GM12878 (cell line): ENCODE data around the gene ZDHHC19. TPM values are rescaled to one million over a fixed set of nuclear protein-coding genes. Genes with fewer than 3 reads are reported as not detected.

Source experiments
- CREB1 ChIP-seq: IDR thresholded peaks from 2 replicates; pipeline ENCODE4 v1.6.1; 2012; ENCODE audit warnings: low read depth, mild to moderate bottlenecking, inconsistent platforms
- EED ChIP-seq: sonication (generic); IDR thresholded peaks from 2 replicates; pipeline ENCODE4 v1.6.1; 2016; ENCODE audit warnings: antibody characterized with exemption, low read depth
- EZH2 ChIP-seq: IDR thresholded peaks from 2 replicates; pipeline ENCODE4 v1.6.1; 2012; ENCODE audit warnings: low read depth, mild to moderate bottlenecking, control low read depth, inconsistent platforms, low read length, borderline replicate concordance; ENCODE audit not compliant: control insufficient read depth
- IKZF2 ChIP-seq, 2 experiments: fragments of 450-650 bp; IDR thresholded peaks; 2 replicates each; pipeline ENCODE4 v1.6.1; 2017; ENCODE audit warnings: mild to moderate bottlenecking in 2 of 2, moderate library complexity in 2 of 2
- IRF4 ChIP-seq: IDR thresholded peaks from 2 replicates; pipeline ENCODE4 v1.6.1; 2011; ENCODE audit warnings: low read depth, low read length
- NBN ChIP-seq: fragments of 450-650 bp; IDR thresholded peaks from 2 replicates; pipeline ENCODE4 v1.6.1; 2016
- NR2C2 ChIP-seq: IDR thresholded peaks from 2 replicates; pipeline ENCODE4 v1.6.1; 2011; ENCODE audit warnings: borderline replicate concordance, low read depth; ENCODE audit not compliant: control insufficient read depth, insufficient read length
- PAX5 ChIP-seq: IDR thresholded peaks from 2 replicates; pipeline ENCODE4 v1.6.1; 2011; ENCODE audit warnings: low read depth, low read length, borderline replicate concordance
- PML ChIP-seq: IDR thresholded peaks from 2 replicates; pipeline ENCODE4 v1.6.1; 2012; ENCODE audit warnings: low read length, inconsistent platforms
- POU2F2 ChIP-seq: IDR thresholded peaks from 3 replicates; pipeline ENCODE4 v1.6.1; 2011; ENCODE audit warnings: low read depth, mild to moderate bottlenecking, low read length, borderline replicate concordance
- RB1 ChIP-seq: fragments of 450-650 bp; formaldehyde crosslinking; IDR thresholded peaks from 2 replicates; pipeline ENCODE4 v1.6.1; 2017; ENCODE audit warnings: mild to moderate bottlenecking, borderline replicate concordance
- SIX5 ChIP-seq: IDR thresholded peaks from 2 replicates; pipeline ENCODE4 v1.6.1; 2011; ENCODE audit warnings: mild to moderate bottlenecking, low read depth, low read length, moderate library complexity; ENCODE audit not compliant: severe bottlenecking
- SREBF2 ChIP-seq: IDR thresholded peaks from 2 replicates; pipeline ENCODE4 v1.6.1; 2012; ENCODE audit warnings: mild to moderate bottlenecking, low read length
- SUZ12 ChIP-seq: fragments of 200-600 bp; sonication (generic); IDR thresholded peaks from one replicate; pipeline ENCODE4 v1.6.1; 2018; ENCODE audit warnings: antibody characterized with exemption, mild to moderate bottlenecking; ENCODE audit not compliant: unreplicated experiment
- ZNF687 ChIP-seq: fragments of 450-650 bp; IDR thresholded peaks from 2 replicates; pipeline ENCODE4 v1.6.1; 2017; ENCODE audit warnings: mild to moderate bottlenecking, moderate library complexity
- polyA plus RNA-seq, 11 experiments: library from polyadenylated mRNA; depleted of rRNA in 4 of 11; unstranded in 6 of 11; stranded (reverse) in 5 of 11; fragments of >200 nt; fragmentation: Nextera tagmentation in 4 of 11; fragmentation: Illumina TruSeq in 1 of 11; extraction: Ambion mirVana in 4 of 11; extraction: Trizol in 1 of 11; gene quantifications; 1 replicate in 1 of 11; 2 replicates in 10 of 11; pipeline versions ENCODE4 v1.2.1 to v1.2.3, GENCODE V29; 2011 to 2016; ENCODE audit warnings: inconsistent platforms in 2 of 11, missing spikeins in 2 of 11, low read depth in 1 of 11
- total RNA-seq, 4 experiments: library from RNA; depleted of rRNA in 3 of 4; stranded (reverse); fragments of >200 nt in 3 of 4; fragmentation: Illumina TruSeq in 1 of 4; extraction: Trizol in 1 of 4; gene quantifications; 2 replicates each; pipeline versions ENCODE4 v1.2.1 to v1.2.3, GENCODE V29; 2013 to 2021
- TF ChIP-seq, protein P1 (sequence below): fragments of 450-650 bp; IDR thresholded peaks from 2 replicates; pipeline ENCODE4 v1.6.1; 2014; ENCODE audit warnings: mild to moderate bottlenecking
- TF ChIP-seq, protein P2 (sequence below): fragments of 450-650 bp; conservative IDR thresholded peaks from 2 replicates; pipeline ENCODE4 v1.6.1; 2017; ENCODE audit warnings: mild to moderate bottlenecking, moderate library complexity
- TF ChIP-seq, protein P3 (sequence below): IDR thresholded peaks from 2 replicates; pipeline ENCODE4 v1.6.1; 2012; ENCODE audit warnings: mild to moderate bottlenecking, low read depth, low read length

The ZDHHC19 gene
- total and polyA plus RNA-seq, 10 of the 15 experiments (the other 5 are each of a cell fraction or from before 2014, with no cell fraction given) = 0.26 TPM; not detected in 9

DNA sequence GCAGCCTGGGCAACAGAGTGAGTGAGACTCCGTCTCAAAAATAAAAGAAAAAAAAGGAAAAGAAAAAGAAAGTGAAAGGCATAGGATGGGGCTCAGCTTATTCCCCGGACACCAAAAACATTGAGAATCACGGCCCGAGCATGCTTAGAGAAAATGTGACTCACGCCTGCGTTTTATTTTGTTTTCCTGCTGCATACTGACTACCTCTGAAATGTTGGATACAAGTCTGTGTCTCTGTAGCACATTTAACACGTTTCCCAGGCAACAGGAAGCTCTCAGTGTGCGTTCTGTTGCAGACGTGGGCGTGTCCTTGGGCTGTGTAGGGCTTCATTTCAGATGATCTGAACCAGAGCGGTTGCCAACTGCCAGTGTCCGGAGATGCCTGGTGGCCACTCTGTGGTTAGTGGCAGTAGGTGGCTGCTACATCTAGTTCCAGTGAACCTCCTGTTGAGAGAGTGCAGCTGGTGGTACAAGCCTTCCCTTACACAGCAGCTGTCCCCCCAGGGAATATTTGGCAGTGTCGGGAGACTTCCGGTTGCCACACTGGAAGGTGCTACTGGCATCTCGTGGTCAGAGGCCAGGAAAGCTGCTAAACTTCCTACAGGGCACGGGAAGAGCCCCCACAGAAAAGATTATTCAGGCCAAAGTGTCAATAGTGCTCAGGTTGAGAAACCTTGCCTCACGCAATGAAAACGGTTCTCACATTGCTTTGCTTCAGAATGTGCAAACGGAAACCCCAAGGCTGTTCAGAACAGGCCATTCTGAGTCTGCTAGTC lies 8.2 kb upstream of the ZDHHC19 start (continued):
- TF ChIP-seq PML (no peak), PAX5 (no peak), EED (0 out of 2 replicates have a peak, but pooled peaks have one; percentile 25), POU2F2 (no peak), NBN (no peak), ZNF687 (no peak), CREB1 (0 out of 2 replicates have a peak, but pooled peaks have one; percentile 20), RB1 (0 out of 2 replicates have a peak, but pooled peaks have one; percentile 37), EZH2 (no peak), IKZF2 (IDR thresholded peaks at IDR 0.05) (peak in 1 of 2 experiments; percentile 18; a peak in 1 of 4 replicates), SREBF2 (no peak), SIX5 (no peak), SUZ12 (no peak), NR2C2 (no peak), IRF4 (no peak)
- TF ChIP-seq, protein P1, sequence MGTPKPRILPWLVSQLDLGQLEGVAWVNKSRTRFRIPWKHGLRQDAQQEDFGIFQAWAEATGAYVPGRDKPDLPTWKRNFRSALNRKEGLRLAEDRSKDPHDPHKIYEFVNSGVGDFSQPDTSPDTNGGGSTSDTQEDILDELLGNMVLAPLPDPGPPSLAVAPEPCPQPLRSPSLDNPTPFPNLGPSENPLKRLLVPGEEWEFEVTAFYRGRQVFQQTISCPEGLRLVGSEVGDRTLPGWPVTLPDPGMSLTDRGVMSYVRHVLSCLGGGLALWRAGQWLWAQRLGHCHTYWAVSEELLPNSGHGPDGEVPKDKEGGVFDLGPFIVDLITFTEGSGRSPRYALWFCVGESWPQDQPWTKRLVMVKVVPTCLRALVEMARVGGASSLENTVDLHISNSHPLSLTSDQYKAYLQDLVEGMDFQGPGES = no peak
- TF ChIP-seq, protein P2, sequence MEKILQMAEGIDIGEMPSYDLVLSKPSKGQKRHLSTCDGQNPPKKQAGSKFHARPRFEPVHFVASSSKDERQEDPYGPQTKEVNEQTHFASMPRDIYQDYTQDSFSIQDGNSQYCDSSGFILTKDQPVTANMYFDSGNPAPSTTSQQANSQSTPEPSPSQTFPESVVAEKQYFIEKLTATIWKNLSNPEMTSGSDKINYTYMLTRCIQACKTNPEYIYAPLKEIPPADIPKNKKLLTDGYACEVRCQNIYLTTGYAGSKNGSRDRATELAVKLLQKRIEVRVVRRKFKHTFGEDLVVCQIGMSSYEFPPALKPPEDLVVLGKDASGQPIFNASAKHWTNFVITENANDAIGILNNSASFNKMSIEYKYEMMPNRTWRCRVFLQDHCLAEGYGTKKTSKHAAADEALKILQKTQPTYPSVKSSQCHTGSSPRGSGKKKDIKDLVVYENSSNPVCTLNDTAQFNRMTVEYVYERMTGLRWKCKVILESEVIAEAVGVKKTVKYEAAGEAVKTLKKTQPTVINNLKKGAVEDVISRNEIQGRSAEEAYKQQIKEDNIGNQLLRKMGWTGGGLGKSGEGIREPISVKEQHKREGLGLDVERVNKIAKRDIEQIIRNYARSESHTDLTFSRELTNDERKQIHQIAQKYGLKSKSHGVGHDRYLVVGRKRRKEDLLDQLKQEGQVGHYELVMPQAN = peak; percentile 52; the same call in 1 of the 2 replicates
- TF ChIP-seq, protein P3, sequence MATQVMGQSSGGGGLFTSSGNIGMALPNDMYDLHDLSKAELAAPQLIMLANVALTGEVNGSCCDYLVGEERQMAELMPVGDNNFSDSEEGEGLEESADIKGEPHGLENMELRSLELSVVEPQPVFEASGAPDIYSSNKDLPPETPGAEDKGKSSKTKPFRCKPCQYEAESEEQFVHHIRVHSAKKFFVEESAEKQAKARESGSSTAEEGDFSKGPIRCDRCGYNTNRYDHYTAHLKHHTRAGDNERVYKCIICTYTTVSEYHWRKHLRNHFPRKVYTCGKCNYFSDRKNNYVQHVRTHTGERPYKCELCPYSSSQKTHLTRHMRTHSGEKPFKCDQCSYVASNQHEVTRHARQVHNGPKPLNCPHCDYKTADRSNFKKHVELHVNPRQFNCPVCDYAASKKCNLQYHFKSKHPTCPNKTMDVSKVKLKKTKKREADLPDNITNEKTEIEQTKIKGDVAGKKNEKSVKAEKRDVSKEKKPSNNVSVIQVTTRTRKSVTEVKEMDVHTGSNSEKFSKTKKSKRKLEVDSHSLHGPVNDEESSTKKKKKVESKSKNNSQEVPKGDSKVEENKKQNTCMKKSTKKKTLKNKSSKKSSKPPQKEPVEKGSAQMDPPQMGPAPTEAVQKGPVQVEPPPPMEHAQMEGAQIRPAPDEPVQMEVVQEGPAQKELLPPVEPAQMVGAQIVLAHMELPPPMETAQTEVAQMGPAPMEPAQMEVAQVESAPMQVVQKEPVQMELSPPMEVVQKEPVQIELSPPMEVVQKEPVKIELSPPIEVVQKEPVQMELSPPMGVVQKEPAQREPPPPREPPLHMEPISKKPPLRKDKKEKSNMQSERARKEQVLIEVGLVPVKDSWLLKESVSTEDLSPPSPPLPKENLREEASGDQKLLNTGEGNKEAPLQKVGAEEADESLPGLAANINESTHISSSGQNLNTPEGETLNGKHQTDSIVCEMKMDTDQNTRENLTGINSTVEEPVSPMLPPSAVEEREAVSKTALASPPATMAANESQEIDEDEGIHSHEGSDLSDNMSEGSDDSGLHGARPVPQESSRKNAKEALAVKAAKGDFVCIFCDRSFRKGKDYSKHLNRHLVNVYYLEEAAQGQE = no peak
